ENCODE results near the gene MASP1.

The MASP1 gene

GRCh38 chr3:187328691-187329090 lies 37.2 kb upstream of the MASP1 start:
- H3K79me1 ChIP-seq (replicated peaks; ENCODE audit: low read length, poor library complexity, severe bottlenecking), result no peaks in the 10 kb centered on the region
- no peak overlapping the region for H4K8ac ChIP-seq (ENCODE audit: low read length)
- H3K18ac ChIP-seq (ENCODE audit: low read depth in 1 of 2, low read length in 2 of 2), result no peak overlapping the region
- H2BK120ac ChIP-seq (ENCODE audit: low read depth, low read length), result no peak overlapping the region
- no peak overlapping the region for H3K4ac ChIP-seq (ENCODE audit: low read depth in 1 of 2, low read length in 2 of 2)
- no peak overlapping the region for H2AK5ac ChIP-seq (ENCODE audit: low read length, severe bottlenecking)
- H2BK15ac ChIP-seq (ENCODE audit: low read depth, poor library complexity, severe bottlenecking), result no peak overlapping the region
- H3K9ac ChIP-seq (ENCODE audit: low read length), result no peak overlapping the region
- no peaks in the 10 kb centered on the region for H3K4me1 ChIP-seq (ENCODE audit: control insufficient read depth, insufficient read depth, low read depth, low read length)
- no peak overlapping the region for H3K4me3 ChIP-seq (ENCODE audit: insufficient read depth in 1 of 2, low read depth in 1 of 2, low read length in 2 of 2)
- no peaks in the 10 kb centered on the region for H3K36me3 ChIP-seq (ENCODE audit: control insufficient read depth in 1 of 2, insufficient read depth in 2 of 2, low read depth in 1 of 2, low read length in 2 of 2)
- no peak overlapping the region for H2BK12ac ChIP-seq (ENCODE audit: low read length in 2 of 2)
- H4K91ac ChIP-seq (ENCODE audit: low read length), result no peak overlapping the region
- no peak overlapping the region for H3K4me2 ChIP-seq (ENCODE audit: low read length, poor library complexity, severe bottlenecking)
- peaks cover 3 to 17% of the 10 kb centered on the region in 2 experiments for H3K27me3 ChIP-seq (ENCODE audit: control insufficient read depth in 1 of 2, insufficient read depth in 1 of 2, low read length in 2 of 2)
- no peak overlapping the region for H3K14ac ChIP-seq (ENCODE audit: low read length in 2 of 2)
- no peak overlapping the region for H2AFZ ChIP-seq (ENCODE audit: low read depth, low read length)
- WGBS, result 84% methylated on average over 3 of the region's 3 CpGs
- H2BK5ac ChIP-seq (ENCODE audit: low read depth, low read length, poor library complexity, severe bottlenecking), result no peak overlapping the region
- H3K27ac ChIP-seq (ENCODE audit: low read length, poor library complexity, severe bottlenecking), result no peak overlapping the region
- no peak for DNase-seq
- H3K23ac ChIP-seq (ENCODE audit: low read length in 2 of 2), result no peak overlapping the region
- H3K9me3 ChIP-seq (ENCODE audit: control insufficient read depth, low read length), result no peaks in the 10 kb centered on the region

GRCh38 chr3:187327845-187328244 lies 36.3 kb upstream of the MASP1 start:
- no peaks in the 10 kb centered on the region for H3K9me3 ChIP-seq (ENCODE audit: control insufficient read depth, low read length)
- H2AK5ac ChIP-seq (ENCODE audit: low read length, severe bottlenecking), result no peak overlapping the region
- H3K4me3 ChIP-seq (ENCODE audit: insufficient read depth in 1 of 2, low read depth in 1 of 2, low read length in 2 of 2), result no peak overlapping the region
- H3K4ac ChIP-seq (ENCODE audit: low read depth in 1 of 2, low read length in 2 of 2), result no peak overlapping the region
- no peak overlapping the region for H3K4me2 ChIP-seq (ENCODE audit: low read length, poor library complexity, severe bottlenecking)
- H3K14ac ChIP-seq (ENCODE audit: low read length in 2 of 2), result no peak overlapping the region
- no peak overlapping the region for H4K91ac ChIP-seq (ENCODE audit: low read length)
- no peak overlapping the region for H4K8ac ChIP-seq (ENCODE audit: low read length)
- no CpG with 5 or more reads among the region's 2 CpGs for WGBS
- no peak for DNase-seq
- H3K4me1 ChIP-seq (ENCODE audit: control insufficient read depth, insufficient read depth, low read depth, low read length), result no peaks in the 10 kb centered on the region
- peaks cover 3 to 13% of the 10 kb centered on the region in 2 experiments for H3K27me3 ChIP-seq (ENCODE audit: control insufficient read depth in 1 of 2, insufficient read depth in 1 of 2, low read length in 2 of 2)
- no peak overlapping the region for H2BK5ac ChIP-seq (ENCODE audit: low read depth, low read length, poor library complexity, severe bottlenecking)
- no peak overlapping the region for H2BK120ac ChIP-seq (ENCODE audit: low read depth, low read length)
- H2BK12ac ChIP-seq (ENCODE audit: low read length in 2 of 2), result no peak overlapping the region
- H3K23ac ChIP-seq (ENCODE audit: low read length in 2 of 2), result no peak overlapping the region
- no peak overlapping the region for H2AFZ ChIP-seq (ENCODE audit: low read depth, low read length)
- H2BK15ac ChIP-seq (ENCODE audit: low read depth, poor library complexity, severe bottlenecking), result no peak overlapping the region
- no peak overlapping the region for H3K27ac ChIP-seq (ENCODE audit: low read length, poor library complexity, severe bottlenecking)
- no peak overlapping the region for H3K9ac ChIP-seq (ENCODE audit: low read length)
- H3K79me1 ChIP-seq (replicated peaks; ENCODE audit: low read length, poor library complexity, severe bottlenecking), result no peaks in the 10 kb centered on the region
- no peaks in the 10 kb centered on the region for H3K36me3 ChIP-seq (ENCODE audit: control insufficient read depth in 1 of 2, insufficient read depth in 2 of 2, low read depth in 1 of 2, low read length in 2 of 2)
- H3K18ac ChIP-seq (ENCODE audit: low read depth in 1 of 2, low read length in 2 of 2), result no peak overlapping the region

GRCh38 chr3:187325632-187326031 lies 34.1 kb upstream of the MASP1 start:
- Histone ChIP-seq H3K4ac (ENCODE audit: low read depth in 1 of 2, low read length in 2 of 2) (no peak overlapping the region), H4K8ac (ENCODE audit: low read length) (no peak overlapping the region), H3K36me3 (ENCODE audit: control insufficient read depth in 1 of 2, insufficient read depth in 2 of 2, low read depth in 1 of 2, low read length in 2 of 2) (no peaks in the 10 kb centered on the region), H2BK120ac (ENCODE audit: low read depth, low read length) (no peak overlapping the region), H3K23ac (ENCODE audit: low read length in 2 of 2) (no peak overlapping the region), H3K27me3 (ENCODE audit: control insufficient read depth in 1 of 2, insufficient read depth in 1 of 2, low read length in 2 of 2) (peaks cover 0 to 13% of the 10 kb centered on the region in 2 experiments), H3K18ac (ENCODE audit: low read depth in 1 of 2, low read length in 2 of 2) (no peak overlapping the region), H3K9ac (ENCODE audit: low read length) (no peak overlapping the region), H3K79me1 (replicated peaks; ENCODE audit: low read length, poor library complexity, severe bottlenecking) (no peaks in the 10 kb centered on the region), H2BK12ac (ENCODE audit: low read length in 2 of 2) (no peak overlapping the region), H2AK5ac (ENCODE audit: low read length, severe bottlenecking) (no peak overlapping the region), H4K91ac (ENCODE audit: low read length) (no peak overlapping the region), H3K9me3 (ENCODE audit: control insufficient read depth, low read length) (no peaks in the 10 kb centered on the region), H3K14ac (ENCODE audit: low read length in 2 of 2) (no peak overlapping the region), H3K4me2 (ENCODE audit: low read length, poor library complexity, severe bottlenecking) (no peak overlapping the region), H2BK15ac (ENCODE audit: low read depth, poor library complexity, severe bottlenecking) (no peak overlapping the region), H3K4me3 (ENCODE audit: insufficient read depth in 1 of 2, low read depth in 1 of 2, low read length in 2 of 2) (no peak overlapping the region), H2BK5ac (ENCODE audit: low read depth, low read length, poor library complexity, severe bottlenecking) (no peak overlapping the region), H2AFZ (ENCODE audit: low read depth, low read length) (no peak overlapping the region), H3K27ac (ENCODE audit: low read length, poor library complexity, severe bottlenecking) (no peak overlapping the region), H3K4me1 (ENCODE audit: control insufficient read depth, insufficient read depth, low read depth, low read length) (no peaks in the 10 kb centered on the region)
- 80% methylated on average over 5 of the region's 5 CpGs for WGBS
- DNase-seq, result no peak

GRCh38 chr3:187323091-187323490 lies 31.6 kb upstream of the MASP1 start:
- Histone ChIP-seq H3K23ac (ENCODE audit: low read length in 2 of 2) (no peak overlapping the region), H2AFZ (ENCODE audit: low read depth, low read length) (no peak overlapping the region), H3K27ac (ENCODE audit: low read length, poor library complexity, severe bottlenecking) (no peak overlapping the region), H2BK12ac (ENCODE audit: low read length in 2 of 2) (no peak overlapping the region), H3K14ac (ENCODE audit: low read length in 2 of 2) (no peak overlapping the region), H3K27me3 (ENCODE audit: control insufficient read depth in 1 of 2, insufficient read depth in 1 of 2, low read length in 2 of 2) (peaks cover 0 to 13% of the 10 kb centered on the region in 2 experiments), H3K9me3 (ENCODE audit: control insufficient read depth, low read length) (no peaks in the 10 kb centered on the region), H2AK5ac (ENCODE audit: low read length, severe bottlenecking) (no peak overlapping the region), H2BK5ac (ENCODE audit: low read depth, low read length, poor library complexity, severe bottlenecking) (no peak overlapping the region), H3K4ac (ENCODE audit: low read depth in 1 of 2, low read length in 2 of 2) (no peak overlapping the region), H2BK120ac (ENCODE audit: low read depth, low read length) (no peak overlapping the region), H3K79me1 (replicated peaks; ENCODE audit: low read length, poor library complexity, severe bottlenecking) (no peaks in the 10 kb centered on the region), H3K4me3 (ENCODE audit: insufficient read depth in 1 of 2, low read depth in 1 of 2, low read length in 2 of 2) (no peak overlapping the region), H4K91ac (ENCODE audit: low read length) (no peak overlapping the region), H4K8ac (ENCODE audit: low read length) (no peak overlapping the region), H3K18ac (ENCODE audit: low read depth in 1 of 2, low read length in 2 of 2) (no peak overlapping the region), H3K9ac (ENCODE audit: low read length) (no peak overlapping the region), H3K4me2 (ENCODE audit: low read length, poor library complexity, severe bottlenecking) (no peak overlapping the region), H2BK15ac (ENCODE audit: low read depth, poor library complexity, severe bottlenecking) (no peak overlapping the region), H3K4me1 (ENCODE audit: control insufficient read depth, insufficient read depth, low read depth, low read length) (no peaks in the 10 kb centered on the region), H3K36me3 (ENCODE audit: control insufficient read depth in 1 of 2, insufficient read depth in 2 of 2, low read depth in 1 of 2, low read length in 2 of 2) (no peaks in the 10 kb centered on the region)
- WGBS, result 71% methylated on average over 3 of the region's 3 CpGs
- no peak for DNase-seq

Measured in mesenchymal stem cell (in vitro differentiated cells and primary cell).